ENCODE data around the gene RAB29. TPM values are rescaled to one million over a fixed set of nuclear protein-coding genes. Genes with fewer than 3 reads are reported as not detected.

The RAB29 gene
- total RNA-seq, 1 donor from 2014 or later = 24.4 TPM

DNA sequence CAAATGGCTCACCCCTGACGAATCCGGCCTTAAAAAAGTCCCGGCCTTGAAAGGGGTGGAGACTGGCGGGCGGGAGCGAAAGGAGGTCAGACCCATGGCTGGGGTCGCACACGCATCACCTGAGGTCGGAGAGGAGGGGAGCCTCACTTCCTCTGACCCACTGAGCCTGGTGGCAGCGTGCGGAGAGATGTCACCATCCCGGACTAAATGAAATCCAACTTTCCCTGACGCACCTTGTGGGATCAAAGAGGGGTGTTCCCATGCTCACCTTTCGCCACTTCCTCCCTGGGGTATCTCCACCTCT is 38.4 kb upstream of the RAB29 start:
- H3K36me3 ChIP-seq (ENCODE audit: control insufficient read depth, insufficient read depth, low read length) = no peaks in the 10 kb centered on the region
- H3K4me3 ChIP-seq (ENCODE audit: low read depth, low read length) = peak overlapping the region; percentile 87
- no peaks in the 10 kb centered on the region for H3K27me3 ChIP-seq (ENCODE audit: control insufficient read depth, insufficient read depth, low read length)
- TF ChIP-seq, protein P1, sequence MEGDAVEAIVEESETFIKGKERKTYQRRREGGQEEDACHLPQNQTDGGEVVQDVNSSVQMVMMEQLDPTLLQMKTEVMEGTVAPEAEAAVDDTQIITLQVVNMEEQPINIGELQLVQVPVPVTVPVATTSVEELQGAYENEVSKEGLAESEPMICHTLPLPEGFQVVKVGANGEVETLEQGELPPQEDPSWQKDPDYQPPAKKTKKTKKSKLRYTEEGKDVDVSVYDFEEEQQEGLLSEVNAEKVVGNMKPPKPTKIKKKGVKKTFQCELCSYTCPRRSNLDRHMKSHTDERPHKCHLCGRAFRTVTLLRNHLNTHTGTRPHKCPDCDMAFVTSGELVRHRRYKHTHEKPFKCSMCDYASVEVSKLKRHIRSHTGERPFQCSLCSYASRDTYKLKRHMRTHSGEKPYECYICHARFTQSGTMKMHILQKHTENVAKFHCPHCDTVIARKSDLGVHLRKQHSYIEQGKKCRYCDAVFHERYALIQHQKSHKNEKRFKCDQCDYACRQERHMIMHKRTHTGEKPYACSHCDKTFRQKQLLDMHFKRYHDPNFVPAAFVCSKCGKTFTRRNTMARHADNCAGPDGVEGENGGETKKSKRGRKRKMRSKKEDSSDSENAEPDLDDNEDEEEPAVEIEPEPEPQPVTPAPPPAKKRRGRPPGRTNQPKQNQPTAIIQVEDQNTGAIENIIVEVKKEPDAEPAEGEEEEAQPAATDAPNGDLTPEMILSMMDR (IDR thresholded peaks at IDR 0.05; ENCODE audit: insufficient read depth, low read length, poor library complexity, severe bottlenecking) = no peak
- peak; percentile 35 for DNase-seq (ENCODE audit: low read depth)

DNA sequence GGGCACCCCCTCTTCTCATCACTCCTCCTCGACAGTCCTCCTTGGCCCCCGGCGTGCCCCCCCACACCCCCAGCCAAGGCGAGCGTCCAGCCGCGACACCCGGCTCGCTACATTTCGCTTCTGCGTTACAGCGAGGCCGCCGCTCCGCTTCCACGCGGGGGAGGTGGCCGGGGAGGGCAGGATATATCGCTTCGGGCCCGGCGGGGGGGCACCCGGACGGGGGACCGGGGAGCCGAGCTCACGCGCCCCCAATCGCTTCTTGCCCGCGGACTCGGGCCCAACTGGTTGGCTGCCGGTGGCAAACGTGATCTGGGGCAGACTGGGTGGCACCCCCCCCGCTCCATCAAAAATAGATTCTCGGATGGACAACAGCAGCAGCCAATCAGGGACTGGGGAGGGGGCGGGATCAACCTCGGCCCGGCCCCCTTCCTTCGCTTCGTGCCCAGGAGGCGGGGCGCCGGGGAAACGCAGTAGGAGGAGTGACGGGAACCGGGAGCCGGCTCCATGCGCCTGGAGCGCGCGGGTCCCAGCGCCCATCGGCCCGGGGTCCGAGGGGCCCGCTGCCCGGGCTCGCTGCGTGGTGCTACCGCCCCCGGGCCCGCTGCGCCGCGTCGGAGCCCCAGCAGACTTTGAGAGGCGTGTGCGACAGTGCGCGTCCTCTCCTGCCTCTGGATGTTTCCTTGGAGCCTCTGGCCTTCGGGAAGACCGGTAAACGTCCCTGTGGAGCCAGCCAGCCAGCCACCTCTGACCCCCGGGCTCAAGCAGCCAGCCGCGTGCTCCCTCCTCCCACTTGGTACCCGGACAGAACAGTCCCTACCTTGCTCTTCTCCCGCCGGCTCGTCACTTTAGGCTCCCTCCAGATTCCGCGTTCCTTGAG is 37.8 kb upstream of the RAB29 start, which contains the start of gene SLC41A1:
Gene SLC41A1 (minus strand): TSS at position 321 of the 877 bp plus-strand sequence. CDS start 2,757 bp downstream, outside the sequence.
- Histone ChIP-seq H3K36me3 (ENCODE audit: control insufficient read depth, insufficient read depth, low read length) (no peaks in the 10 kb centered on the region), H3K4me3 (ENCODE audit: low read depth, low read length) (peak within 1 kb of the TSS; percentile 87), H3K27me3 (ENCODE audit: control insufficient read depth, insufficient read depth, low read length) (no peaks in the 10 kb centered on the region)
- peak; percentile 54 for DNase-seq (ENCODE audit: low read depth)
- TF ChIP-seq, protein P1 (IDR thresholded peaks at IDR 0.05; ENCODE audit: insufficient read depth, low read length, poor library complexity, severe bottlenecking) = no peak

DNA sequence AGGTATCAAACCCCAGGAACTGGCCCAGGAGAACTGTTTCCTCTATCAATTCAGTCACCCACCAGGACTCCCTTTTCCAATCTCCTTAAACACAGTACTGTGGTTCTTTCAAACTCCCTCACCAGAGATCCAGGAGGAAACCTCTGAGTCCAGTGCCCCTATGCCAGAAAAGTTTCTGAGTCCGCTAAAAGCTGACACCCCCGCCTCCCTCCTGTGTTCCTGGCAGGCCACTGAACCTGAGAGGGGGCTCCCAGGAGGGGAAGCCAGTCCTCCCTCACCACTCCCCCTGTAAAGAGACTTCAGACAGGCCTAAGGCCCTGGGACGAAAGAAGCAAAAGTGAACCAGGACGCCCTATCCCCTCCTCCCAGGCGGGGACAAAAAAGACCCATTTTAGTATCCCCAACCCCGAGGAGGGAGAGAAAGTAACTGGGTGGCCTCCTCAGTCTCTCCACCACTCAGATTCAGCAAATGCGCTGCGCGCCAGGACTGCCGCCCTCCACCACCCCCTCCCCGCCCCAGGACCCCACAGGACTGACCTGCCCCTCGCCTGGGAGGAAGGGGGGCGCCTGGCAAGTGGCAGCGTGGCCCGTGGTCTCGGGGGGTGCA is 37.1 kb upstream of the RAB29 start:
- H3K27me3 ChIP-seq (ENCODE audit: control insufficient read depth, insufficient read depth, low read length) = no peaks in the 10 kb centered on the region
- TF ChIP-seq, protein P1 (IDR thresholded peaks at IDR 0.05; ENCODE audit: insufficient read depth, low read length, poor library complexity, severe bottlenecking) = no peak
- no peaks in the 10 kb centered on the region for H3K36me3 ChIP-seq (ENCODE audit: control insufficient read depth, insufficient read depth, low read length)
- no peak for DNase-seq (ENCODE audit: low read depth)
- H3K4me3 ChIP-seq (ENCODE audit: low read depth, low read length) = peak overlapping the region; percentile 87

DNA sequence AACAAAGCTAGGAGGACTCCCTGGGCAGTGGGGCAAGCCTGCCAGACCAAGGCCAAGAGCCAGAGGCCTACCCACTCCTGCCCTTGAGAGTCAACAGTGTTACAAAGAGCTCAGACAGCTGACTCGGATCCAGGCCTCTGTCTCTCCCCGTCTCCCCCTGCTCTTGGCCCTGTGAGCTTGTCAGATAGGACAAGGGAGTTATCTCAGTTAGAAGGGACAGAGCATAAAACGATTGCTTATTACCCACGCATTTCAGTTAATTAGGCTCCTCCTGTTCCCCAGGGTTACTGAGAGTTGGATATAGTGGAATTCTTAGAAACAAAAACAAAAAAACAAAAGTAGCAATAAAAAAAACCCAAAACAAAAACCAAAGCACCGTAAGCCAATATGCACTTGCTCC is 36.4 kb upstream of the RAB29 start:
- Histone ChIP-seq H3K36me3 (ENCODE audit: control insufficient read depth, insufficient read depth, low read length) (no peaks in the 10 kb centered on the region), H3K4me3 (ENCODE audit: low read depth, low read length) (no peak overlapping the region), H3K27me3 (ENCODE audit: control insufficient read depth, insufficient read depth, low read length) (no peaks in the 10 kb centered on the region)
- TF ChIP-seq, protein P1 (IDR thresholded peaks at IDR 0.05; ENCODE audit: insufficient read depth, low read length, poor library complexity, severe bottlenecking) = no peak
- no peak for DNase-seq (ENCODE audit: low read depth)

DNA sequence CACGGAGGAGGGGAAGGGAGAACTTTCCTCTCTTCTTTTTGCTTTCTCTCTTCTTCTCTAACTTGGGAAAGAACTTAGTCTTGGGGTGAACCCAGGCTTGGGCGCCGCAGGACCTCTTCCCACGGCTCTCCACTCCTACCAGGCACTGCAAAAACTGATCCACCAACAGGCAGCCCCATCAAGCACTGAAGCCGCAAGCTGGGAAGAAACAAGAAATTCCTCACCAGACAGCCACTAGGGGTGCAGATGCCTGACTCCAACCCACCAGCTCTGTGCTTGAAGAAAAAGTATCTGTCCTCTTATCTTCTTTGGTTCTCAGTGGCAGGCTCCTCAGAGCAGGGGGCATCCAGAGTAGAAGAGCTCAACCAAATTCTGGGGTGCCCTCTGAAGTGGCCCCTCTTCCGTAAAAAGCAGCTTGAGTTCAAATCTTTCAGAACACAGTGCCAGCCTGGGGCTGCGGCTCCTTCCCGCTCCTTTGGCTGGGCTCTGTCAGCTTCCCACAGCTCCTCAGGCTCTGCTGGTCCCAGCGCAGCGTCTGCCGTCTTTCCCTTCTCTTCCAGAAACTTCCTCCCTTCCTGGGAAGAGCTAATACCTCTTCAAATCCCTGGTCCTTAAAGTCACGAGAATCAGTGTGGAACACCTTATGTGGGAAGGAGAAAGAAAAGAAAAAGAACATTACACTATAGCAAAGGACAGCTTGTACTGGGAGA is 35.3 kb upstream of the RAB29 start:
- Histone ChIP-seq H3K27me3 (ENCODE audit: control insufficient read depth, insufficient read depth, low read length) (no peaks in the 10 kb centered on the region), H3K4me3 (ENCODE audit: low read depth, low read length) (no peak overlapping the region), H3K36me3 (ENCODE audit: control insufficient read depth, insufficient read depth, low read length) (no peaks in the 10 kb centered on the region)
- TF ChIP-seq, protein P1 (IDR thresholded peaks at IDR 0.05; ENCODE audit: insufficient read depth, low read length, poor library complexity, severe bottlenecking) = peak; percentile 17
- DNase-seq (ENCODE audit: low read depth) = no peak

Data from kidney epithelial cell (primary cell).